Mesenchymal stem cell (in vitro differentiated cells and primary cell): Measurements from ENCODE around the gene SLC6A3.

Experiments used
- DNase-seq: peaks from one replicate; pipeline ENCODE4 v3.0.0-alpha.2; 2013
- H2AFZ ChIP-seq: one replicate; pipeline ENCODE4 v1.6.1; 2013; ENCODE audit warnings: low read depth, mild to moderate bottlenecking, control low read depth, inconsistent platforms, low read length, moderate library complexity
- H2AK5ac ChIP-seq: 2 replicates; pipeline ENCODE4 v1.6.1; 2013; ENCODE audit warnings: low read length, moderate library complexity, mild to moderate bottlenecking, inconsistent platforms; ENCODE audit not compliant: severe bottlenecking
- H2BK120ac ChIP-seq: one replicate; pipeline ENCODE4 v1.6.1; 2013; ENCODE audit warnings: low read depth, mild to moderate bottlenecking, inconsistent platforms, low read length, moderate library complexity
- H2BK12ac ChIP-seq, 2 experiments: one replicate each; pipeline ENCODE4 v1.6.1; 2013; ENCODE audit warnings: inconsistent platforms in 2 of 2, low read length in 2 of 2, mild to moderate bottlenecking in 2 of 2, moderate library complexity in 2 of 2, control low read depth in 1 of 2
- H2BK15ac ChIP-seq: one replicate; pipeline ENCODE4 v1.6.1; 2013; ENCODE audit warnings: mild to moderate bottlenecking, low read depth, inconsistent platforms; ENCODE audit not compliant: poor library complexity, severe bottlenecking
- H2BK5ac ChIP-seq: 2 replicates; pipeline ENCODE4 v1.6.1; 2013; ENCODE audit warnings: low read depth, mild to moderate bottlenecking, low read length, control low read depth, inconsistent platforms; ENCODE audit not compliant: poor library complexity, severe bottlenecking
- H3K14ac ChIP-seq, 2 experiments: one replicate each; pipeline ENCODE4 v1.6.1; 2013; ENCODE audit warnings: inconsistent platforms in 2 of 2, low read length in 2 of 2, control low read depth in 1 of 2, mild to moderate bottlenecking in 1 of 2, moderate library complexity in 1 of 2
- H3K18ac ChIP-seq, 2 experiments: one replicate each; pipeline ENCODE4 v1.6.1; 2013; ENCODE audit warnings: inconsistent platforms in 2 of 2, low read length in 2 of 2, control low read depth in 1 of 2, low read depth in 1 of 2, mild to moderate bottlenecking in 1 of 2
- H3K23ac ChIP-seq, 2 experiments: one replicate each; pipeline ENCODE4 v1.6.1; 2013; ENCODE audit warnings: inconsistent platforms in 2 of 2, low read length in 2 of 2, mild to moderate bottlenecking in 2 of 2, moderate library complexity in 2 of 2, control low read depth in 1 of 2
- H3K27ac ChIP-seq: 2 replicates; pipeline ENCODE4 v1.5.1; 2013; ENCODE audit warnings: mild to moderate bottlenecking, moderate library complexity, low read length, control low read depth, inconsistent platforms; ENCODE audit not compliant: poor library complexity, severe bottlenecking
- H3K27me3 ChIP-seq, 2 experiments: 2 replicates each; pipeline versions ENCODE4 v1.6.1 to v1.7.0; 2013; ENCODE audit warnings: low read length in 2 of 2, mild to moderate bottlenecking in 2 of 2, moderate library complexity in 2 of 2, control low read depth in 1 of 2, inconsistent platforms in 1 of 2; ENCODE audit not compliant: control insufficient read depth in 1 of 2, insufficient read depth in 1 of 2
- H3K36me3 ChIP-seq, 2 experiments: 2 replicates each; pipeline versions ENCODE4 v1.6.1 to v1.7.0; 2013; ENCODE audit warnings: low read length in 2 of 2, control low read depth in 1 of 2, inconsistent platforms in 1 of 2, low read depth in 1 of 2, mild to moderate bottlenecking in 1 of 2; ENCODE audit not compliant: insufficient read depth in 2 of 2, control insufficient read depth in 1 of 2
- H3K4ac ChIP-seq, 2 experiments: one replicate each; pipeline ENCODE4 v1.6.1; 2013; ENCODE audit warnings: inconsistent platforms in 2 of 2, low read length in 2 of 2, mild to moderate bottlenecking in 2 of 2, moderate library complexity in 2 of 2, control low read depth in 1 of 2, low read depth in 1 of 2
- H3K4me1 ChIP-seq: 2 replicates; pipeline ENCODE4 v1.6.1; 2013; ENCODE audit warnings: low read depth, low read length, control low read depth; ENCODE audit not compliant: control insufficient read depth, insufficient read depth
- H3K4me2 ChIP-seq: 2 replicates; pipeline ENCODE4 v1.6.1; 2013; ENCODE audit warnings: low read length, mild to moderate bottlenecking, inconsistent platforms; ENCODE audit not compliant: poor library complexity, severe bottlenecking
- H3K4me3 ChIP-seq, 2 experiments: 2 replicates each; pipeline versions ENCODE4 v1.5.1 to v1.7.0; 2013; ENCODE audit warnings: low read length in 2 of 2, mild to moderate bottlenecking in 2 of 2, control low read depth in 1 of 2, low read depth in 1 of 2; ENCODE audit not compliant: insufficient read depth in 1 of 2
- H3K79me1 ChIP-seq: replicated peaks from 2 replicates; pipeline ENCODE4 v1.6.1; 2013; ENCODE audit warnings: mild to moderate bottlenecking, control low read depth, low read length, inconsistent platforms; ENCODE audit not compliant: poor library complexity, severe bottlenecking
- H3K9ac ChIP-seq: 2 replicates; pipeline ENCODE4 v1.7.0; 2013; ENCODE audit warnings: mild to moderate bottlenecking, low read length, moderate library complexity
- H3K9me3 ChIP-seq: 2 replicates; pipeline ENCODE4 v1.7.0; 2013; ENCODE audit warnings: mild to moderate bottlenecking, low read length; ENCODE audit not compliant: control insufficient read depth
- H4K8ac ChIP-seq: one replicate; pipeline ENCODE4 v1.6.1; 2013; ENCODE audit warnings: inconsistent platforms, mild to moderate bottlenecking, low read length, moderate library complexity
- H4K91ac ChIP-seq: one replicate; pipeline ENCODE4 v1.6.1; 2013; ENCODE audit warnings: mild to moderate bottlenecking, low read length, inconsistent platforms
- WGBS: methylation state at CpG from one replicate; pipeline ENCODE4 v1.1.7; 2013; ENCODE audit warnings: mixed read lengths; 5-methylcytosine and 5-hydroxymethylcytosine counted together

The SLC6A3 gene

GRCh38 chr5:1343315-1343751 is 101.9 kb downstream of the SLC6A3 start:
- Histone ChIP-seq H3K23ac (no peak overlapping the region), H2BK15ac (no peak overlapping the region), H2AK5ac (no peak overlapping the region), H3K9me3 (no peaks in the 10 kb centered on the region), H3K4ac (no peak overlapping the region), H3K4me2 (peak overlapping the region; percentile 52), H4K91ac (peak overlapping the region; percentile 29), H3K9ac (peak overlapping the region; percentile 86), H3K4me3 (peak overlapping the region in 1 of 2 experiments; percentile 86), H3K79me1 (peaks cover 50% of the 10 kb centered on the region), H3K4me1 (peaks cover 20% of the 10 kb centered on the region), H2AFZ (no peak overlapping the region), H3K27ac (peak overlapping the region; percentile 39), H3K18ac (no peak overlapping the region), H3K36me3 (peaks cover 41 to 48% of the 10 kb centered on the region in 2 experiments), H3K27me3 (no peaks in the 10 kb centered on the region), H2BK12ac (no peak overlapping the region), H3K14ac (no peak overlapping the region), H2BK120ac (no peak overlapping the region), H2BK5ac (no peak overlapping the region), H4K8ac (no peak overlapping the region)
- 93% methylated on average over 7 of the region's 9 CpGs for WGBS
- peak; percentile 36 for DNase-seq
